HepG2 (cell line): ENCODE data around the gene RASGRP4. TPM values are rescaled to one million over a fixed set of nuclear protein-coding genes. Genes with fewer than 3 reads are reported as not detected.

Source experiments
- ATAC-seq: fragments of 200-7000 bp; cut with Tn5 transposase; 3 replicates; pipeline ENCODE4 v1.9.1; 2020; ENCODE audit warnings: mild to moderate bottlenecking, moderate library complexity
- BruUV-seq: library from RNA; stranded (reverse); fragments of 400-500 nt; replicated peaks from 2 replicates; lab custom pipeline; 2021; lab: Mats Ljungman, UMichigan
- CTCF ChIA-PET: fragments of 300-600 bp; formaldehyde crosslinking; extraction: SDS; loops from one replicate; lab custom pipeline; 2021; ENCODE audit warnings: low total read pairs, inconsistent platforms, low intra/inter-chr PET ratio; lab: Yijun Ruan, JAX
- POLR2A ChIA-PET: fragments of 350-600 bp; sonication (Branson Sonifier 250); formaldehyde crosslinking; loops from one replicate; lab custom pipeline; 2020; ENCODE audit warnings: antibody characterized with exemption, inconsistent platforms; lab: Yijun Ruan, JAX
- DNase-seq: peaks from one replicate; pipeline ENCODE4 v3.0.0-alpha.2; 2015; ENCODE audit warnings: low spot score
- FAIRE-seq: peaks from 3 replicates; lab custom pipeline; 2011; peaks lifted over from hg19 to GRCh38; lab: Jason Lieb, UNC
- H2AFZ ChIP-seq: one replicate; pipeline ENCODE4 v1.6.1; 2011; ENCODE audit warnings: low read length, inconsistent platforms
- H3K27ac ChIP-seq: fragments of 300-600 bp; 3 replicates; pipeline ENCODE4 v1.8.0; 2011; ENCODE audit warnings: mixed run types, mild to moderate bottlenecking, mixed read lengths, low read length, inconsistent platforms; ENCODE audit not compliant: insufficient read depth; ENCODE audit errors: extremely low read length
- H3K27me3 ChIP-seq, 2 experiments: fragments of 200-600 bp in 1 of 2; 2 replicates in 1 of 2; 3 replicates in 1 of 2; pipeline versions ENCODE4 v1.6.0 to v1.8.0; 2011; ENCODE audit warnings: low read length in 2 of 2, mild to moderate bottlenecking in 2 of 2, moderate library complexity in 2 of 2, inconsistent platforms in 1 of 2; ENCODE audit not compliant: insufficient read depth in 2 of 2, control insufficient read depth in 1 of 2
- H3K36me3 ChIP-seq, 2 experiments: fragments of 200-600 bp in 1 of 2; replicated peaks in 1 of 2; 2 replicates in 1 of 2; 3 replicates in 1 of 2; pipeline versions ENCODE4 v1.5.1 to v1.8.0; 2011; ENCODE audit warnings: low read length in 2 of 2, inconsistent platforms in 1 of 2; ENCODE audit not compliant: insufficient read depth in 2 of 2, control insufficient read depth in 1 of 2
- H3K4me1 ChIP-seq: 2 replicates; pipeline ENCODE4 v1.5.1; 2012; ENCODE audit warnings: low read length, inconsistent platforms; ENCODE audit not compliant: insufficient read depth
- H3K4me2 ChIP-seq: 2 replicates; pipeline ENCODE4 v1.6.0; 2011; ENCODE audit warnings: low read depth, low read length, inconsistent platforms
- H3K4me3 ChIP-seq, 3 experiments: fragments of 200-600 bp in 1 of 3; sonication (generic), shearing (Covaris generic) in 1 of 3; replicated peaks in 1 of 3; 2 replicates each; pipeline ENCODE4 v1.5.1; 2011 to 2016; ENCODE audit warnings: low read length in 3 of 3, inconsistent platforms in 2 of 3, low read depth in 2 of 3, mild to moderate bottlenecking in 2 of 3, control low read depth in 1 of 3, mixed read lengths in 1 of 3; ENCODE audit not compliant: insufficient read depth in 1 of 3
- H3K79me2 ChIP-seq: one replicate; pipeline ENCODE4 v1.6.1; 2011; ENCODE audit warnings: low read length, inconsistent platforms; ENCODE audit not compliant: insufficient read depth
- H3K9ac ChIP-seq: 2 replicates; pipeline ENCODE4 v1.6.0; 2011; ENCODE audit warnings: mild to moderate bottlenecking, low read depth, low read length, inconsistent platforms; ENCODE audit not compliant: insufficient read depth
- H3K9me3 ChIP-seq: 2 replicates; pipeline ENCODE4 v1.5.1; 2012; ENCODE audit warnings: mild to moderate bottlenecking, low read length
- H4K20me1 ChIP-seq: 2 replicates; pipeline ENCODE4 v1.6.0; 2011; ENCODE audit warnings: inconsistent platforms, mild to moderate bottlenecking, low read length, moderate library complexity; ENCODE audit not compliant: insufficient read depth
- HNF1B ChIP-seq: sonication (generic); formaldehyde crosslinking; IDR thresholded peaks from 2 replicates; pipeline ENCODE4 v1.5.1; 2020; ENCODE audit warnings: mild to moderate bottlenecking, moderate library complexity, missing genetic modification reagents
- KDM6A ChIP-seq: IDR thresholded peaks from 2 replicates; pipeline ENCODE4 v1.6.1; 2016; ENCODE audit warnings: low read depth
- MAZ ChIP-seq, 2 experiments: sonication (generic) in 1 of 2; formaldehyde crosslinking in 1 of 2; IDR thresholded peaks; 2 replicates each; pipeline versions ENCODE4 v1.5.0 to v1.6.1; 2012 to 2020; ENCODE audit warnings: low read depth in 2 of 2, mild to moderate bottlenecking in 2 of 2, borderline replicate concordance in 1 of 2, improper control_type of control experiment in 1 of 2, low read length in 1 of 2, missing genetic modification reagents in 1 of 2, moderate library complexity in 1 of 2
- RBM39 ChIP-seq: fragments of 200-400 bp; formaldehyde crosslinking; IDR thresholded peaks from one replicate; pipeline ENCODE4 v1.6.1; 2018; ENCODE audit warnings: antibody characterized with exemption, mild to moderate bottlenecking, low read depth, low read length; ENCODE audit not compliant: poor library complexity, severe bottlenecking
- SIX4 ChIP-seq: sonication (generic); formaldehyde crosslinking; IDR thresholded peaks from 2 replicates; pipeline ENCODE4 v1.4.0; 2020; ENCODE audit warnings: missing genetic modification reagents
- TEF ChIP-seq: sonication (generic); formaldehyde crosslinking; IDR thresholded peaks from 2 replicates; pipeline ENCODE4 v1.5.0; 2020; ENCODE audit warnings: missing genetic modification reagents
- ZNF703 ChIP-seq: sonication (generic); formaldehyde crosslinking; IDR thresholded peaks from 2 replicates; pipeline ENCODE4 v1.5.1; 2020; ENCODE audit warnings: missing genetic modification reagents, mild to moderate bottlenecking, moderate library complexity, borderline replicate concordance
- WGBS: methylation state at CpG from one replicate; pipeline ENCODE4 v1.1.6; 2017; ENCODE audit warnings: low lambda C conversion rate; 5-methylcytosine and 5-hydroxymethylcytosine counted together
- in situ Hi-C: cut with HindIII; loops from 2 replicates; pipeline ENCODE4 v1.10.0; 2017; ENCODE audit warnings: low pct_unique_long_range_greater_than_20kb; ENCODE audit not compliant: extremely low pct_ligation_motif_present
- intact Hi-C: fragments of 100-400 bp; cut with micrococcal nuclease; formaldehyde crosslinking; loops from one replicate; pipeline ENCODE4 v1.10.0; 2022; ENCODE audit not compliant: unreplicated experiment
- polyA plus RNA-seq, 8 experiments: library from polyadenylated mRNA; depleted of rRNA in 3 of 8; stranded (reverse) in 7 of 8; unstranded in 1 of 8; fragments of >200 nt; fragmentation: Illumina TruSeq in 4 of 8; extraction: Trizol in 4 of 8; gene quantifications; 2 replicates each; pipeline versions ENCODE4 v1.2.1 to v1.2.3, GENCODE V29; 2011 to 2016; ENCODE audit warnings: low read depth in 4 of 8, missing spikeins in 1 of 8, mixed read lengths in 1 of 8; ENCODE audit not compliant: insufficient read depth in 1 of 8
- total RNA-seq, 5 experiments: library from RNA; depleted of rRNA; stranded (reverse); fragments of >200 nt; fragmentation: Illumina TruSeq; extraction: Trizol; gene quantifications; 2 replicates each; pipeline ENCODE4 v1.2.3, GENCODE V29; 2016; ENCODE audit warnings: low read depth in 1 of 5
- TF ChIP-seq, protein P1 (sequence below): sonication (generic); formaldehyde crosslinking; IDR thresholded peaks from 2 replicates; pipeline ENCODE4 v1.5.0; 2020; ENCODE audit warnings: mild to moderate bottlenecking, missing genetic modification reagents
- TF ChIP-seq, protein P2 (sequence below): sonication (generic); formaldehyde crosslinking; IDR thresholded peaks from 2 replicates; pipeline ENCODE4 v1.4.0; 2020; ENCODE audit warnings: missing genetic modification reagents
- TF ChIP-seq, protein P3 (sequence below), 2 experiments: sonication (generic) in 1 of 2; formaldehyde crosslinking in 1 of 2; IDR thresholded peaks; 2 replicates each; pipeline versions ENCODE4 v1.6.1 to v1.9.0; 2014 to 2022; ENCODE audit warnings: antibody characterized with exemption in 1 of 2, borderline replicate concordance in 1 of 2, inconsistent platforms in 1 of 2, low read depth in 1 of 2, missing genetic modification reagents in 1 of 2

The RASGRP4 gene
- total and polyA plus RNA-seq, 2 of the 13 experiments (the other 11 are each of a cell fraction or from before 2014, with no cell fraction given): not detected

DNA sequence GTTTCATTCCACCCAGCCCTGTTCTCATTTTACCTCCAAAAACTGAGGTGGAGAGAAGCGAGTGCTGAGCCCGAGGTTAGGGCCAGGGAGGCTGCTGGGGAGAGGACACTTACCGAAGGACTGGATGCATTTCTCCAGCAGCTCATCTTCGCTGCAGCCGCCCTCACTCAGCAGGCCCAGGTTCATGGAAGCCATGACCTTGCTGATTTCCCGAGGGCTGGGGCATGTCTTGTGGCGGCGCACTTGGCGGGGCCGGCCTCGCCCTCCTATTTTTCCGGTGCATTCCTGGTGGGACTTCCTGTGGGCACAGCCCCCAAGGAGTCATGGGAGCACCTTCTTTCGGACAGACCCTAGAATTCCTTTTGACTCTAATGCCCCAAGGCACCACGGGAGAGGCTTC is 4.2 kb downstream of the RASGRP4 start:
- peaks cover 3 to 37% of the 10 kb centered on the region in 2 experiments; a peak in 4 of 5 replicates for H3K27me3 ChIP-seq
- H3K27ac ChIP-seq: no peak overlapping the region
- H4K20me1 ChIP-seq: no peaks in the 10 kb centered on the region
- no peak for DNase-seq
- no TSS peak for BruUV-seq
- CTCF ChIA-PET: no interaction called here
- H3K9ac ChIP-seq: no peak overlapping the region
- in situ Hi-C loops (no loop called here), intact Hi-C loops (no loop called here)
- H3K9me3 ChIP-seq: no peaks in the 10 kb centered on the region
- H2AFZ ChIP-seq: no peak overlapping the region
- no peak overlapping the region for H3K4me3 ChIP-seq
- no peaks in the 10 kb centered on the region for H3K4me1 ChIP-seq
- no peaks in the 10 kb centered on the region for H3K36me3 ChIP-seq
- no peaks in the 10 kb centered on the region for H3K79me2 ChIP-seq
- ATAC-seq: no peak
- 48% methylated on average over 5 of the region's 14 CpGs for WGBS
- no peak overlapping the region for H3K4me2 ChIP-seq
- POLR2A ChIA-PET: no interaction called here
- FAIRE-seq: no peak
- TF ChIP-seq SIX4: no peak
- TF ChIP-seq, protein P1, sequence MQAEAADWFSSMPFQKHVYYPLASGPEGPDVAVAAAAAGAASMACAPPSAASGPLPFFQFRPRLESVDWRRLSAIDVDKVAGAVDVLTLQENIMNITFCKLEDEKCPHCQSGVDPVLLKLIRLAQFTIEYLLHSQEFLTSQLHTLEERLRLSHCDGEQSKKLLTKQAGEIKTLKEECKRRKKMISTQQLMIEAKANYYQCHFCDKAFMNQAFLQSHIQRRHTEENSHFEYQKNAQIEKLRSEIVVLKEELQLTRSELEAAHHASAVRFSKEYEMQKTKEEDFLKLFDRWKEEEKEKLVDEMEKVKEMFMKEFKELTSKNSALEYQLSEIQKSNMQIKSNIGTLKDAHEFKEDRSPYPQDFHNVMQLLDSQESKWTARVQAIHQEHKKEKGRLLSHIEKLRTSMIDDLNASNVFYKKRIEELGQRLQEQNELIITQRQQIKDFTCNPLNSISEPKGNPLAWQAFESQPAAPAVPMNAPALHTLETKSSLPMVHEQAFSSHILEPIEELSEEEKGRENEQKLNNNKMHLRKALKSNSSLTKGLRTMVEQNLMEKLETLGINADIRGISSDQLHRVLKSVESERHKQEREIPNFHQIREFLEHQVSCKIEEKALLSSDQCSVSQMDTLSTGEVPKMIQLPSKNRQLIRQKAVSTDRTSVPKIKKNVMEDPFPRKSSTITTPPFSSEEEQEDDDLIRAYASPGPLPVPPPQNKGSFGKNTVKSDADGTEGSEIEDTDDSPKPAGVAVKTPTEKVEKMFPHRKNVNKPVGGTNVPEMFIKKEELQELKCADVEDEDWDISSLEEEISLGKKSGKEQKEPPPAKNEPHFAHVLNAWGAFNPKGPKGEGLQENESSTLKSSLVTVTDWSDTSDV: no peak
- no peak for TF ChIP-seq KDM6A (CRISPR knock-in tag)
- TF ChIP-seq, protein P2, sequence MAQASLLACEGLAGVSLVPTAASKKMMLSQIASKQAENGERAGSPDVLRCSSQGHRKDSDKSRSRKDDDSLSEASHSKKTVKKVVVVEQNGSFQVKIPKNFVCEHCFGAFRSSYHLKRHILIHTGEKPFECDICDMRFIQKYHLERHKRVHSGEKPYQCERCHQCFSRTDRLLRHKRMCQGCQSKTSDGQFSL (CRISPR knock-in tag): no peak
- TF ChIP-seq HNF1B (CRISPR knock-in tag): no peak
- TF ChIP-seq TEF: no peak
- TF ChIP-seq, protein P3, sequence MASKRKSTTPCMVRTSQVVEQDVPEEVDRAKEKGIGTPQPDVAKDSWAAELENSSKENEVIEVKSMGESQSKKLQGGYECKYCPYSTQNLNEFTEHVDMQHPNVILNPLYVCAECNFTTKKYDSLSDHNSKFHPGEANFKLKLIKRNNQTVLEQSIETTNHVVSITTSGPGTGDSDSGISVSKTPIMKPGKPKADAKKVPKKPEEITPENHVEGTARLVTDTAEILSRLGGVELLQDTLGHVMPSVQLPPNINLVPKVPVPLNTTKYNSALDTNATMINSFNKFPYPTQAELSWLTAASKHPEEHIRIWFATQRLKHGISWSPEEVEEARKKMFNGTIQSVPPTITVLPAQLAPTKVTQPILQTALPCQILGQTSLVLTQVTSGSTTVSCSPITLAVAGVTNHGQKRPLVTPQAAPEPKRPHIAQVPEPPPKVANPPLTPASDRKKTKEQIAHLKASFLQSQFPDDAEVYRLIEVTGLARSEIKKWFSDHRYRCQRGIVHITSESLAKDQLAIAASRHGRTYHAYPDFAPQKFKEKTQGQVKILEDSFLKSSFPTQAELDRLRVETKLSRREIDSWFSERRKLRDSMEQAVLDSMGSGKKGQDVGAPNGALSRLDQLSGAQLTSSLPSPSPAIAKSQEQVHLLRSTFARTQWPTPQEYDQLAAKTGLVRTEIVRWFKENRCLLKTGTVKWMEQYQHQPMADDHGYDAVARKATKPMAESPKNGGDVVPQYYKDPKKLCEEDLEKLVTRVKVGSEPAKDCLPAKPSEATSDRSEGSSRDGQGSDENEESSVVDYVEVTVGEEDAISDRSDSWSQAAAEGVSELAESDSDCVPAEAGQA (IDR thresholded peaks at IDR 0.05; ENCODE audit: low read depth): no peak
- TF ChIP-seq, protein P3 (CRISPR knock-in tag; IDR thresholded peaks at IDR 0.05; ENCODE audit: borderline replicate concordance): no peak
- TF ChIP-seq ZNF703 (CRISPR knock-in tag): no peak
- TF ChIP-seq RBM39: no peak
- TF ChIP-seq MAZ (IDR thresholded peaks at IDR 0.05; ENCODE audit: borderline replicate concordance, low read depth, low read length): no peak
- TF ChIP-seq MAZ (CRISPR knock-in tag; IDR thresholded peaks at IDR 0.05; ENCODE audit: low read depth): no peak
